OCI-LY3 (cell line): ENCODE measurements around the gene INSRR.

Experiments used
- H2AFZ ChIP-seq: fragments of 200-600, 300-600 bp; shearing (Covaris generic); 2 replicates; pipeline ENCODE4 v1.6.0; 2014; ENCODE audit warnings: antibody characterized with exemption, low read depth, low read length
- H3K27ac ChIP-seq: fragments of 200-600, 300-600 bp; sonication (generic); 2 replicates; pipeline ENCODE4 v1.5.1; 2014; ENCODE audit warnings: mild to moderate bottlenecking, low read length, moderate library complexity, mixed read lengths
- H3K27me3 ChIP-seq: fragments of 200-600, 300-600 bp; sonication (generic); 2 replicates; pipeline ENCODE4 v1.6.1; 2014; ENCODE audit warnings: low read depth, low read length, mixed read lengths
- H3K36me3 ChIP-seq: fragments of 200-600, 300-600 bp; sonication (generic); replicated peaks from 2 replicates; pipeline ENCODE3; 2014; ENCODE audit warnings: low read depth, low read length, mixed read lengths
- H3K4me1 ChIP-seq: fragments of 300-600, 200-600 bp; sonication (generic); 2 replicates; pipeline ENCODE4 v1.6.1; 2014; ENCODE audit warnings: low read length, mixed read lengths
- H3K4me2 ChIP-seq: fragments of 200-600, 300-600 bp; sonication (generic); 2 replicates; pipeline ENCODE4 v1.6.1; 2014; ENCODE audit warnings: low read length, mixed read lengths
- H3K4me3 ChIP-seq: fragments of 300-600, 200-600 bp; sonication (generic); 2 replicates; pipeline ENCODE4 v1.5.1; 2014; ENCODE audit warnings: antibody characterized with exemption, mild to moderate bottlenecking, low read length, moderate library complexity
- H3K79me2 ChIP-seq: fragments of 300-600, 200-600 bp; shearing (Covaris generic); 2 replicates; pipeline ENCODE4 v1.6.1; 2014; ENCODE audit warnings: mild to moderate bottlenecking, low read length, mixed read lengths
- H3K9ac ChIP-seq: fragments of 300-600, 200-600 bp; shearing (Covaris generic); 2 replicates; pipeline ENCODE4 v1.6.0; 2014; ENCODE audit warnings: mild to moderate bottlenecking, low read length, moderate library complexity
- H3K9me3 ChIP-seq: fragments of 200-600, 300-600 bp; shearing (Covaris generic); 2 replicates; pipeline ENCODE4 v1.6.1; 2014; ENCODE audit warnings: low read length, mixed read lengths; ENCODE audit not compliant: insufficient read depth
- H4K20me1 ChIP-seq: fragments of 200-600, 300-600 bp; sonication (generic); 2 replicates; pipeline ENCODE4 v1.6.1; 2016; ENCODE audit warnings: low read length, mixed read lengths; ENCODE audit not compliant: insufficient read depth
- CTCF ChIP-seq: fragments of 200-600, 300-600 bp; sonication (generic); IDR thresholded peaks from 2 replicates; pipeline ENCODE4 v1.5.1; 2014; ENCODE audit warnings: antibody characterized with exemption, low read length, low read depth
- EZH2phosphoT487 ChIP-seq: fragments of 200-600 bp; shearing (Covaris generic); IDR thresholded peaks from 2 replicates; pipeline ENCODE4 v1.6.1; 2018; ENCODE audit warnings: antibody characterized with exemption, mixed run types, low read depth

The INSRR gene

GRCh38 chr1:156836041-156836654, 22.8 kb downstream of the INSRR start:
- Histone ChIP-seq H4K20me1 (no peaks in the 10 kb centered on the region), H3K4me3 (peak overlapping the region; percentile 43; the same call in 1 of the 2 replicates), H3K9ac (peak overlapping the region; percentile 25; the same call in 1 of the 2 replicates), H2AFZ (no peak overlapping the region), H3K9me3 (no peaks in the 10 kb centered on the region), H3K27me3 (no peaks in the 10 kb centered on the region), H3K4me2 (peak overlapping the region; percentile 80), H3K4me1 (peaks cover 65% of the 10 kb centered on the region), H3K27ac (peak overlapping the region; percentile 53; the same call in 1 of the 2 replicates), H3K79me2 (no peaks in the 10 kb centered on the region), H3K36me3 (no peaks in the 10 kb centered on the region)
- TF ChIP-seq CTCF (no peak), EZH2phosphoT487 (no peak)

GRCh38 chr1:156834322-156834721, 24.6 kb downstream of the INSRR start:
- Histone ChIP-seq H3K4me3 (no peak overlapping the region), H3K27ac (no peak overlapping the region), H3K36me3 (no peaks in the 10 kb centered on the region), H4K20me1 (no peaks in the 10 kb centered on the region), H2AFZ (no peak overlapping the region), H3K79me2 (no peaks in the 10 kb centered on the region), H3K4me2 (peak overlapping the region; percentile 17; the same call in 1 of the 2 replicates), H3K9ac (no peak overlapping the region), H3K9me3 (no peaks in the 10 kb centered on the region), H3K27me3 (no peaks in the 10 kb centered on the region), H3K4me1 (peaks cover 54% of the 10 kb centered on the region)
- TF ChIP-seq CTCF = no peak
- no peak for TF ChIP-seq EZH2phosphoT487

GRCh38 chr1:156833603-156834002, 25.3 kb downstream of the INSRR start:
- Histone ChIP-seq H4K20me1 (no peaks in the 10 kb centered on the region), H2AFZ (no peak overlapping the region), H3K27me3 (no peaks in the 10 kb centered on the region), H3K9me3 (no peaks in the 10 kb centered on the region), H3K4me1 (peaks cover 47% of the 10 kb centered on the region), H3K4me3 (no peak overlapping the region), H3K9ac (no peak overlapping the region), H3K4me2 (peak overlapping the region; percentile 17; the same call in 1 of the 2 replicates), H3K36me3 (no peaks in the 10 kb centered on the region), H3K27ac (no peak overlapping the region), H3K79me2 (no peaks in the 10 kb centered on the region)
- no peak for TF ChIP-seq EZH2phosphoT487
- no peak for TF ChIP-seq CTCF

- Histone ChIP-seq H3K36me3 (no peaks in the 10 kb centered on the region), H3K9ac (no peak overlapping the region), H3K27ac (no peak overlapping the region), H4K20me1 (no peaks in the 10 kb centered on the region), H3K4me3 (no peak overlapping the region), H3K4me1 (peaks cover 41% of the 10 kb centered on the region), H2AFZ (no peak overlapping the region), H3K27me3 (no peaks in the 10 kb centered on the region), H3K9me3 (no peaks in the 10 kb centered on the region), H3K79me2 (no peaks in the 10 kb centered on the region), H3K4me2 (no peak overlapping the region)
- TF ChIP-seq EZH2phosphoT487 (no peak), CTCF (no peak)
Measured at GRCh38 chr1:156832434-156832833, 26.5 kb downstream of the INSRR start.
